Chondrocyte (in vitro differentiated cells): ENCODE results near the gene TNRC6B. TPM values are rescaled to one million over a fixed set of nuclear protein-coding genes. Genes with fewer than 3 reads are reported as not detected.

Source experiments
- DNase-seq: peaks from one replicate; pipeline ENCODE4 v3.0.0; 2021; ENCODE audit warnings: mixed read lengths, low spot score
- H3K27ac Mint-ChIP-seq: one replicate; pipeline ENCODE4 v1.8.0; 2021; ENCODE audit warnings: mild to moderate bottlenecking, moderate library complexity, mixed read lengths; ENCODE audit not compliant: unreplicated experiment
- H3K27me3 Mint-ChIP-seq: 2 replicates; pipeline ENCODE4 v1.8.0; 2021; ENCODE audit warnings: low read depth, mixed read lengths
- H3K36me3 Mint-ChIP-seq: 2 replicates; pipeline ENCODE4 v1.8.0; 2021; ENCODE audit warnings: low read depth, mixed read lengths
- H3K4me1 Mint-ChIP-seq: 2 replicates; pipeline ENCODE4 v1.8.0; 2021; ENCODE audit warnings: low read depth, mild to moderate bottlenecking, mixed read lengths
- H3K4me3 Mint-ChIP-seq: one replicate; pipeline ENCODE4 v1.8.0; 2021; ENCODE audit warnings: mild to moderate bottlenecking, moderate library complexity, mixed read lengths; ENCODE audit not compliant: unreplicated experiment
- H3K9me3 Mint-ChIP-seq: 2 replicates; pipeline ENCODE4 v1.8.0; 2021; ENCODE audit warnings: low read depth, mixed read lengths
- CTCF ChIP-seq: fragments of 200-600 bp; sonication (generic); IDR thresholded peaks from 2 replicates; pipeline ENCODE4 v1.5.0; 2021; ENCODE audit warnings: antibody characterized with exemption, mild to moderate bottlenecking, moderate library complexity
- total RNA-seq: library from RNA; stranded (reverse); gene quantifications from 3 replicates; pipeline ENCODE4 v1.2.1, GENCODE V29; 2021

TNRC6B gene
- total RNA-seq, 1 donor from 2014 or later = 30.9 TPM

- Mint-ChIP-seq H3K36me3 (peaks cover 5% of the 10 kb centered on the region), H3K9me3 (no peaks in the 10 kb centered on the region), H3K4me1 (peaks cover 18% of the 10 kb centered on the region), H3K27me3 (no peaks in the 10 kb centered on the region), H3K27ac (peak overlapping the region; percentile 93), H3K4me3 (peak overlapping the region; percentile 93)
- no peak for DNase-seq
- no peak for TF ChIP-seq CTCF
These were observed 169.6 kb downstream of the TNRC6B start for GRCh38 chr22:40347300-40347699.

GRCh38 chr22:40348025-40348658 is 170.4 kb downstream of the TNRC6B start:
- no peaks in the 10 kb centered on the region for H3K9me3 Mint-ChIP-seq
- H3K27me3 Mint-ChIP-seq = no peaks in the 10 kb centered on the region
- peak overlapping the region; percentile 93 for H3K27ac Mint-ChIP-seq
- peak; percentile 94 for TF ChIP-seq CTCF
- no peak for DNase-seq
- peaks cover 18% of the 10 kb centered on the region for H3K4me1 Mint-ChIP-seq
- peaks cover 7% of the 10 kb centered on the region for H3K36me3 Mint-ChIP-seq
- peak overlapping the region; percentile 93 for H3K4me3 Mint-ChIP-seq

GRCh38 chr22:40352763-40353162 is 175.0 kb downstream of the TNRC6B start:
- TF ChIP-seq CTCF = no peak
- DNase-seq = no peak
- H3K4me3 Mint-ChIP-seq = no peak overlapping the region
- peaks cover 11% of the 10 kb centered on the region for H3K36me3 Mint-ChIP-seq
- no peaks in the 10 kb centered on the region for H3K9me3 Mint-ChIP-seq
- no peak overlapping the region for H3K27ac Mint-ChIP-seq
- H3K27me3 Mint-ChIP-seq = no peaks in the 10 kb centered on the region
- H3K4me1 Mint-ChIP-seq = peaks cover 11% of the 10 kb centered on the region

GRCh38 chr22:40361100-40361499 is 183.4 kb downstream of the TNRC6B start:
- no peak overlapping the region for H3K4me3 Mint-ChIP-seq
- TF ChIP-seq CTCF = no peak
- peaks cover 11% of the 10 kb centered on the region for H3K4me1 Mint-ChIP-seq
- H3K9me3 Mint-ChIP-seq = no peaks in the 10 kb centered on the region
- H3K27ac Mint-ChIP-seq = no peak overlapping the region
- peaks cover 56% of the 10 kb centered on the region for H3K36me3 Mint-ChIP-seq
- DNase-seq = no peak
- no peaks in the 10 kb centered on the region for H3K27me3 Mint-ChIP-seq

GRCh38 chr22:40363059-40363458 is 185.3 kb downstream of the TNRC6B start:
- H3K36me3 Mint-ChIP-seq = peaks cover 61% of the 10 kb centered on the region
- TF ChIP-seq CTCF = no peak
- H3K9me3 Mint-ChIP-seq = no peaks in the 10 kb centered on the region
- no peaks in the 10 kb centered on the region for H3K27me3 Mint-ChIP-seq
- no peak overlapping the region for H3K4me3 Mint-ChIP-seq
- DNase-seq = no peak
- peak overlapping the region; percentile 73 for H3K27ac Mint-ChIP-seq
- peaks cover 11% of the 10 kb centered on the region for H3K4me1 Mint-ChIP-seq
